ENCODE data around the gene KPNA4. TPM values are rescaled to one million over a fixed set of nuclear protein-coding genes. Genes with fewer than 3 reads are reported as not detected.

The KPNA4 gene
- total and polyA plus RNA-seq, 2 donors from 2014 or later, result 11.7 to 37.9 TPM

DNA sequence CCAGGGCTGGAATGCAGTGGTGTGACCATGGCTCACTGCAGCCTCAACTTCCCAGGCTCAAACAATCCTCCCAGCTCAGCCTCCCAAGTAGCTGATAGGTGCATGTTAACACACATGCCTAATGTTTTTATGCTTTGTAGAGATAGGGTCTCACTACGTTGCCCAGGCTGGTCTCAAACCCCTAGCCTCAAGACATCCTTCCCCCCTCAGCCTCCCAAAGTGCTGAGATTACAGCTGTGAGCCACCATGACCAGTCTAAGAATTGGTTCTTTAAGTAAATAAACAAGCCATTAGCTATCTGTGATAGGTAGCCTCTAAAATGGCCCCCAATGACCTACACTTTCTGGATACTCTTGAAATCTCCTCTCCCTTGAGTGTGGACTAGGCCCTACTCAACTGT, 119.5 kb downstream of the KPNA4 start:
- TF ChIP-seq, protein P1, sequence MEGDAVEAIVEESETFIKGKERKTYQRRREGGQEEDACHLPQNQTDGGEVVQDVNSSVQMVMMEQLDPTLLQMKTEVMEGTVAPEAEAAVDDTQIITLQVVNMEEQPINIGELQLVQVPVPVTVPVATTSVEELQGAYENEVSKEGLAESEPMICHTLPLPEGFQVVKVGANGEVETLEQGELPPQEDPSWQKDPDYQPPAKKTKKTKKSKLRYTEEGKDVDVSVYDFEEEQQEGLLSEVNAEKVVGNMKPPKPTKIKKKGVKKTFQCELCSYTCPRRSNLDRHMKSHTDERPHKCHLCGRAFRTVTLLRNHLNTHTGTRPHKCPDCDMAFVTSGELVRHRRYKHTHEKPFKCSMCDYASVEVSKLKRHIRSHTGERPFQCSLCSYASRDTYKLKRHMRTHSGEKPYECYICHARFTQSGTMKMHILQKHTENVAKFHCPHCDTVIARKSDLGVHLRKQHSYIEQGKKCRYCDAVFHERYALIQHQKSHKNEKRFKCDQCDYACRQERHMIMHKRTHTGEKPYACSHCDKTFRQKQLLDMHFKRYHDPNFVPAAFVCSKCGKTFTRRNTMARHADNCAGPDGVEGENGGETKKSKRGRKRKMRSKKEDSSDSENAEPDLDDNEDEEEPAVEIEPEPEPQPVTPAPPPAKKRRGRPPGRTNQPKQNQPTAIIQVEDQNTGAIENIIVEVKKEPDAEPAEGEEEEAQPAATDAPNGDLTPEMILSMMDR (IDR thresholded peaks at IDR 0.05; ENCODE audit: borderline replicate concordance, extremely low read depth, insufficient read depth), result no peak
- H3K27ac ChIP-seq (ENCODE audit: low read depth in 2 of 2, low read length in 2 of 2), result no peak overlapping the region
- no peak overlapping the region for H3K9ac ChIP-seq (ENCODE audit: low read length in 3 of 3)
- H3K36me3 ChIP-seq (ENCODE audit: control insufficient read depth in 2 of 3, insufficient read depth in 3 of 3, low read length in 3 of 3), result no peaks in the 10 kb centered on the region
- H3K4me3 ChIP-seq (ENCODE audit: low read length in 3 of 3), result no peak overlapping the region
- H3K27me3 ChIP-seq (ENCODE audit: control insufficient read depth, insufficient read depth, low read length), result no peaks in the 10 kb centered on the region
- FAIRE-seq, result no peak
- no peaks in the 10 kb centered on the region for H3K9me3 ChIP-seq (ENCODE audit: control insufficient read depth in 2 of 3, insufficient read depth in 1 of 3, low read length in 3 of 3)
- peaks cover 0 to 3% (median 3%) of the 10 kb centered on the region in 3 donors for H3K4me1 ChIP-seq (ENCODE audit: control insufficient read depth in 2 of 3, insufficient read depth in 2 of 3, low read depth in 1 of 3, low read length in 3 of 3)
- DNase-seq, result no peak
- intact Hi-C loops (cut with DNase I), result no loop called here

Other genes with a start within 250 kb of the KPNA4 start
- gene IFT80, start 166.3 kb downstream of the KPNA4 start, total RNA-seq, result 36.6 TPM
- 17.5 TPM for gene IFT80, start 166.3 kb downstream of the KPNA4 start, polyA plus RNA-seq (ENCODE audit: insufficient read depth, low read depth, low replicate concordance)
- gene SMC4, start 165.9 kb downstream of the KPNA4 start, total RNA-seq, result 24.5 TPM
- 7.4 TPM for gene SMC4, start 165.9 kb downstream of the KPNA4 start, polyA plus RNA-seq (ENCODE audit: insufficient read depth, low read depth, low replicate concordance)
- gene TRIM59, start 115.8 kb downstream of the KPNA4 start, total RNA-seq, result 4.8 TPM
- 0.84 TPM for gene TRIM59, start 115.8 kb downstream of the KPNA4 start, polyA plus RNA-seq (ENCODE audit: insufficient read depth, low read depth, low replicate concordance)
- gene ARL14, start 111.6 kb upstream of the KPNA4 start, total RNA-seq, result 0.31 TPM
- gene ARL14, start 111.6 kb upstream of the KPNA4 start, polyA plus RNA-seq (ENCODE audit: insufficient read depth, low read depth, low replicate concordance), result not detected
- gene PPM1L, start 190.7 kb upstream of the KPNA4 start, total RNA-seq, result 13.8 TPM
- 2.8 TPM for gene PPM1L, start 190.7 kb upstream of the KPNA4 start, polyA plus RNA-seq (ENCODE audit: insufficient read depth, low read depth, low replicate concordance)

Data from kidney (tissue), 14 donors.